Stimulated activated CD4-positive, alpha-beta T cell treated with anti-CD3 and anti-CD28 coated beads, Interleukin-2, amount 100 ng/mL, for 4 hours (primary cell): ENCODE data around the gene ARAP1.
A peak's percentile ranks its signal among the peaks of the same experiment; 100 is the strongest.
"Not testable (repeated sequence)": the region's sequence is repeated elsewhere in the genome, so short reads cannot be mapped to it uniquely, and the experiment has no call there.

ENCODE experiments used
- DNase-seq: peaks from one replicate; pipeline ENCODE4 v3.0.0-alpha.2; 2020; ENCODE audit warnings: low read depth

Gene ARAP1

DNA sequence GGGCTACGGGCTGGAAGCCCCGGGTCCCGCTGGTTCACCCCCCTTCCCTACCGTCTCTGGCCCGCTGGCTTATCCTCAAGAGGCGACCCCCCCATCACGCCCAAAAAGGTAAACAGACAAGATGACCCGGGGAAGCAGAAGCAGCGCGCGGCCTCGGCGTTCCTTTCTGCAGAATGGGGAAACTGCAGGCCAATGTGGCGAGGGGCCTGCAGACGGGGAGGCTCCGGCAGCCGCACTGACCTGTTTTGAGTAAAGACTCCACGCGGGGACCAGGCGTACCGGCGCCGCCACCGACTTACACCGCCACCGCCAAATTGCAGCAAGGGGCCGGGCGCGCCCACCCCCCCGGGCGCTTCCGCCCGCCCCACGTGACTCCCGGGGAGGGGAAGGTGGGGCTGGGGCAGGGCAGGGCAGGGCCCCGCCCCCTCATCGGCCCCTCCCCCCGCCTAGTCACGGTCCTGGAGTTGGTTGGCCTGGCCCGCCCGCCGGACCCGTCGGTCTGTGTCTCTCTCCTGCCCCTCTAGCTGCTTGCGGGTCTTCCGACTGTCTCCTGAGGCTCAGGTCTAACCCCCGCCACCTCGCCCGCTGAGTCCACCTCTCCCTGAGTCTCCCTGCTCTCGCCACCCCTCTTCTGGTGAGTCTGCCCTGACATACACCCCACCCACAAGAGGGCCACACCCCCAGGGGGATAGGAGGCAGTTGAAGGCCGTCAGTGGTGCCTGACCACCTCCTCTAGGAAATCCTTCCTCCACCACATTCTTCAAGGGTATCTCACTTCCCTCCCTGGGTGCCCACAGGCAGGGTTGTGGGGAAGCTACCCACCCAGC is at the start of gene ARAP1:
ARAP1 (minus strand) TSS at position 321 of the 827 bp plus-strand sequence. CDS start 25,280 bp downstream, outside the sequence.
- DNase-seq = peak; percentile 64

DNA sequence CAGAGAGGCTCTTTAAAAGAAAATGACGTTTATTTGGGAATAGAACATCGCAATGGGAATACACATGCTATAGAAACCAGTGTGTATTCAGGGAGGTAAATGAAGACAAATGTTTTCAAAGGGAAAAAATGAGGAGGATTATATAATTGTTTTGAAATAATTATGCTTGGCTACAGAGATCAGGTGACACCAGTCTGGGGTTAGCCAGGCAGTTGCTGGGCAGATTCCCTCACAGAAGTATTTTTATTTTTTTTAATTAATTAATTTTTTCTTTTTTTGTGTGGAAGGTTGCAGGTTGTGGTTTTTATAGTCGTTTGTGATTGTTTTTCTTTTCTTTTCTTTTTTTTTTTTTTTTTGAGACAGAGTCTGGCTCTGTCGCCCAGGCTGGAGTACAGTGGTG is 47.2 kb upstream of the ARAP1 start:
- DNase-seq = no peak

DNA sequence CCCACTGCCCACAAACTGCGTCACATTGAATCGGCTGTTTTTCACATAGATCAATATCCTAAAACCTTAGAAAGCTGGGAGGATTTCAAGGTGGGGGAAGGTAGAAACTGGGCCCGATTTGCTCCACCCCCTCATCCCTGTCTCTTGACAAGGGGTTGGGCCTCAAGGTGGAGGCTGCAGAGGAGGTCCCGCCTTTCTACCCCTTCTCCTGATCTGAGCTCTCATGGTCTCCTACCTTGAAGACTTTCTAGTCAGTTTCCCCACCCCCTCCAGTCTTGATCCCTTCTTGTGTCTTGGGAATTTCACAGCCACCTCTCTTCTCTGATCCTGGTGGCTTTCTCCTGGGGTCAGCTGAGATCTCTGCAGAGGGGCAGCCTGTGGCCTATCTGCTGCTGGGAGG is 46.2 kb upstream of the ARAP1 start:
- DNase-seq = no peak

DNA sequence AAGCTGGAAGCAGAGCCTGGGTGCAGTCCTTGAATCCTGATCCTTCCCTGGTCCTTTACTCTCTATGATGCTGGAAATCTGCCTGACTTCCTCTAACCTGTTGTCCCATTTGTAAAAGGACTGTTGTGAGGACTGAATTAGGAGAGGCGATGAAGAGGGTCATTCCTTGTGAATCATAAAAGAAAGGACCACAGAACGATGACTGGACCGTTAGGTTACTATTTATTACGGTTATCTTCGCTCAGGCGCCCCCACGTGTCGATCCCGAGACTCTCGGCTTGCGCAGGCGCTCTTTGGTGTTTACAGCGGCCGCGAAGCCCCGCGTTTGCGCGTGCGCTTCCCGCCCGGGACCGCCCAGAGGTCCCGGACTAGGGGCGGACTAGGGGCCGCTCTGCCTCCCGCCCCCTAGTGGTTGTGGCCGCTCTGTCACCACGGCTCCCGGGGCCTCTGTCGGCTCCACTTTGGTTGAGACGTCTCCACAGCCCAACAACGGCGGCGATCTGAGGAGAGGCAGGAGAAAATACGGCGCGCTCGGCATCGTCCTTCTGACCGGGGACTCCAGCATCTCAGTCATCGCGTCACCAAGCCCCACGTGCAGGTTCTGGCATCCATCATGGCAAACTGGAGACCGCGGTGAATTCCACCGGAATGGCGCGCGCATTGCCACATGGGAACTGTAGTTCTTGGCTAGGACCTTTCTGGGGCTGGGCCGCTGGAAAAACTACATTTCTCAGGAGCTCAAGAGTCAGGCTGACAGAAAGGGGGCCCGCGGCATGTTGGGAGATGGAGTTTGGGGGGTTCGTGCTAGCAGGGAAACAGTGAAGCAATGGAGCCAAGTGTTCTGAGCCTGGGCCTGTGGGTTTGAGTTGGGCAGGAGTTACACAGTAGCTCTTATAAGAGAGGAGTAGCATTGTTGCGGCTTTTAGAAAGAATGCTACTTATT is 41.5 kb upstream of the ARAP1 start, which contains the start of gene STARD10:
STARD10 (minus strand) TSS at position 623 of the 943 bp plus-strand sequence. CDS start 12,866 bp downstream, outside the sequence.
- DNase-seq = peak; percentile 93

DNA sequence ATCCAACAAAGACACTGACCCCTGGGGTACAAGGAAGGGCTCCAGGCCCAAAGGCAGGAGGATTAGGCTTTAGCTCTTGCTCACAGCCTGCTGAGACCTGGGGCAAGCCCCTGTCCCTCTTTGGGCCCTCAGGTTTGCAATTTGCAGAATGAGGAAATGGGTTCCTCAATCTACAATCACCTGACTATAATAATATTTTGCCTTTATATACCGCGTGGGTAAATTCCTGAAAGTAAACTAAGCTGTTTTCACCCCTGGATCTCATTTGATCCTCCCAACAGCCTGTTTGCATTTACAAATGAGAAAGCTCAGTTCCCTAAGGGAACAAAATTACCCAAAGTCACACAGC is 40.8 kb upstream of the ARAP1 start:
- DNase-seq = no peak

DNA sequence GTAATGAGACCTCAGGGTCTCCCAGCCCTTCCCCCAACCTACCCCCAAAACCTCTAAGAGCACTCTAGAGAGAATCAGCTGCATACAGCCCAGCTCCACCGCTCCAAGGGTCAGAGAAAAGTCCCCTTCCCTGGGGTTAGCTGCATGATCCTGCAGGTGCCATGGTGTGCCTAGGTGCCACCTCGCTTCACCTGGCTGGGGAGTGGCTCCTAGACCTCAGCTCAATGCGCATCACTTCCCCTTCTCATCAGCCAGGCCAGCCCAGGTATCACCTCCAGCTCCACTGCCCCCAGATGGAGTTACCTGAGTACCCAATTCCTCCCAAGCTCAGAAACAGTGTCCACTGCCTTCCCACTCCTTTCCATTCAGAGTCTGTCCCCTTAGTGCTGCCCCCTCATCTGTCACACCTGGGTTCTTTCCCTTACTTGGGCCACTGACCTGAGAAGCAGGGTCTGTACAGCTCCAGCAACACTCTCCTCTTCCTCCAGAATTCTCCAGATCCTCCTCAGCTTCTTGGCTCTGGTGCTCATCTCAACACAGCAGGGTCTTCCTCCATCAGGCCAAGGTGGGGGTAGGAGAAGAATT is 40.3 kb upstream of the ARAP1 start:
- DNase-seq = no peak

DNA sequence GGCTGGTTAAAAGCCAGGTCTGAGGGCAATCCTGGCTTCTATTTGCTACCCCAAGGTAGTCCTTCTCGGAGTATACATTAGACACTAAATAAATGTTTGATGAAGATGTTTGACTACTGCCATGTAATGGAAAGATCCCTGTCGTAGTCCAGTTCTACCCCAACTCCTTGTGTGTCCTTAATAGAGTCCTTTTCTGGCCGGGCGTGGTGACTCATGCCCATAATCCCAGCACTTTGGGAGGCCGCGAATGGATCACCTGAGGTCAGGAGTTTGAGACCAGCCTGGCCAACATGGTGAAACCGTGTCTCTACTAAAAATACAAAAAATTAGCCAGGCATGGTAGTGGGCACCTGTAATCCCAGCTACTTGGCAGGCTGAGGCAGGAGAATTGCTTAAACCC is 39.0 kb upstream of the ARAP1 start:
- not testable (repeated sequence) for DNase-seq

DNA sequence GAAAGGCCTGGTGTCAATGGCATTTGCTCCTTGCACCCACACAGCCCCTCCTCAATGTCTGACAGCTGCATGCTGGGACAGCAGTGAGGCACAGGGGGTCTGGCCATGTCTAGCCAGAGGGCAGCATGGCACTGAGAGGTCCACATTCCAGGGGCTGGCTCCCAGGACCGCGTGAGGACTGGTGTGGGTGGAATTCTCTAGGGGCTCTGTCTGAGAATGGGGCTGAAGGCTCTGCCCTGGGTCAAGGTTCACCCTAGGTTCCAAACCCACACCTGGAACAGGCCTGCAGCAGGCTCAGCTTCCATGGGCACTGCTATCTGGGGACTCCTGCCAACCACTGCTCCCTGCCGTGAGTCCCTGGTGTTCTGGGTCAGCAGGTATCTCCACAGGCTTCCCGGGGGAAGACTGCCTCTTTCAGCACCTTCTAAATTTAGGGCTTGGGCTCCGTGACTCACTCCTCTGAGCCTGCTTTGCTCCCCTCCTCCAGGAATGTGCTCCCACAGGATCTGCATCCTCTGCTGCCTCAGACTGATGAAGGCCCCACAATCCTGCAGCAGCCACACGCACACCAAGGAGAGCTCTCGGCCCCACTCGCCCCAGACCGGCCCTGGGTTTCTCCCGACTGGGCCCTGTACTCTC is 37.4 kb upstream of the ARAP1 start:
- no peak for DNase-seq

DNA sequence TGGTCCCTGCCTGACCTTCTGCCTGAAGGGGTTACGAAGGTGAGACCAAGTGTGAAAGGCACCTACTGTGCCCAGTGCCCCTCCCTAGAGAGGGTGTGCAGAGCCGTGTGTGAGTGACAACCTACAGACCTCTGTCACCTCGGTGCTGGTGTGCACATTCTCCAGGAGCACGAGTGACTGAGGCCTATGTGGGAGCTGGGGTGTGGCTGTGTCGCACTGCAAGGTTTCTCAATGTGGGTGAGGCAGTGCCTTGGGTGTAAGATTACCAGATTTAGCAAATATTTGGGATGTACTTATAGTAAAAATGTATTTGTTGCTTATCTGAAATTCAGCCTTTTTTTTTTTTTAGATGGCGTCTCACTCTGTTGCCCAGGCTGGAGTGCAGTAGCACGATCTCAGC is 36.0 kb upstream of the ARAP1 start:
- no peak for DNase-seq

DNA sequence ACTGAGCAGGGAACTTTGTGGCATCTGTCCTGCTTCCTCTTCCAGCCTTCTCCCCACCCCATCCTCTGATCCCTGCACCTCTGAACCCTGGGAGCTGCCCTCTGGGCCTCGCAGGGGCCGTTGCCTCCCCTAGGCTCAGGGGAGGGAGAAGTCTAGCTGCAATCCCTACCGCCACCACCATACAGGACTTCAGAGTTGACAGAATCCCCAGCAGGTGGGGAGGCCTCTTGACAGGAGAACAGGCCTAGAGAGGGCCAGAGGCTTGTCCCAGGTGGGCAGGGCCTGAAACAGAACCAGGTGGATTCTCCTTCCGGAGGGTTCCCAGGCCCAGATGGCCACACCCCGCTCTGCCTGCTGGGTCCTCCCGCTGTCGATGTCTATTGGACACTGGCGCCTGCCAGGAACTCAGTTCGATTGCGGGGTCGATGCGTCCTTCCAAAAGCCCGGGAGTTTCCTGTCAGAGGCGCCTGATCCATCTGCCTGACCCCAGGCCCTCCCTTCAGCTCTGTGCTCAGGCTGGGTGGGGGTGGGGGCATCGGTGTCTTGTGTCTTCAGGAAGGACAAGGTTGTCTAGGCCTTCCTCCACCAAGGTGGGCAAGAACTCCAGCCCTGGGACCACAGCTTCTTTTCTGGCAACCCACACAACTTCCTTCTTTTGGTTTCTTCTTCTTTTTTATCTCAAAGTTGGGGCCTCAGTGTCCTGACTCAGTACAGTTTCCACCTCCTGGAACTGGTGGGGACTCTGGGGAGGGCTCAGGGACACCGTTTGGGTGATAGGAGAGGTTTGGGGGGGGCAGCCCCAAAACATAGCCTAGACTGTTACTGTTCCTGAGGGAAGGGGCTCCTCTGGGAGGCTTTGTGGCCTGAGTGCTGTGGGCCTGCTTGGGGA is 35.3 kb upstream of the ARAP1 start:
- DNase-seq = no peak

DNA sequence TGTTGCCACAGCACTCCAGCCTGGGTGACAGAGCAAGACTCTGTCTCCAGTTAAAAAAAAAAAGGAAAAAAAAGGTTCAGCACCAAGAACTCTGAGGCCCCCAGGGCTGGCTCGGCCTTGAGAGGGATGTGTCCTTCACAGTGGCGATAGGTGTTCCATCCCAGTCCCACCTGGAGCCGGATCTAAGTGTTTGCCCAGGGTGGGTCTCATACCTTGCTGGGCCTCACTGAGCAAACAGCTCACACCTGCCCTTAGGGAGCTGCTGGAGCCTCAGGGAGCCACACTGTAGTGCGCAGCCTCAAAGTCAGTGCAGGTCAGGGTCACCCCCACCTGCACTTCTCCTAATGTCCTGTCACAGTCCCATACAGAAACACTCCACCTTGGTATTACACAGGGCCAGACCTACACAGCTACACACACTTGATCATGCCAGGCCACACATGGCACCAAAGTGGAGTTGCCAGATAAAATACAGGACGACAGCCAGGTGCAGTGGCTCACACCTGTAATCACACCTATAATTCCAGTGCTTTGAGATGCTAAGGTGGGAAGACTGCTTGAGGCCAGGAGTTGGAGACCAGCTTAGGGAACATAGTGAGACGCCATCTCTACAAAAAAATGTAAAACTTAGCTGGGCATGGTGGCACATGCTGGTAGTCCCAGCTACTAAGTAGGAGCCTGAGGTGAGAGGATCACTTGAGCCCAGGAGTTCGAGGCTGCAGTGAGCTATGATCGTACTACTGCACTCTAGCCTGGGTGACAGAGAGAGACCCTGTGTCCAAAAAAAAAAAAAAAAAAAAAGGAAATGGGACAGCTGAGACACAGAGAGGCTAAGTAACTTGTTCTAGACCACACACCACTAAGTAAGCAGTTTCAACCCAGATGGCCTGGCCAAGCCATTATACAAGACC is 34.4 kb upstream of the ARAP1 start:
- no peak for DNase-seq

DNA sequence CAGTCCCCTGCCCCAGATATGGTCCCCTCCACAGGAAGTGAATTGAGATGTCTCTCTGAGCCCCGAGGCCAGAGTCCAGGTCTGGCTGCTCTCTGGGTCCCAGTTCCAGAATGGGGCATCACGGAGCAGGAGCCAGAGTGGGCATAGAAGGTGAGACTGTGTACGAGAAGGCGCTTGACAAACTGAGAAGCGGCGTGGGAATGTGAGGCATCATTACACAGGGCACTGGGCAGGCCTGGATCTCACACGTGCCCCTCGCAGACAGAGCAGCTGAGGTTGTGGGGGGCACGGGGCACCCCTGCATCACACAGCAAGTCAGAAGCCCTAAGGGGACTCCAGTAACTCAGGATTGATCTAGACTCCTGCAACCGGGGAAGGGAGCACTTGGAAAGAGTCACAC is 32.5 kb upstream of the ARAP1 start:
- no peak for DNase-seq

DNA sequence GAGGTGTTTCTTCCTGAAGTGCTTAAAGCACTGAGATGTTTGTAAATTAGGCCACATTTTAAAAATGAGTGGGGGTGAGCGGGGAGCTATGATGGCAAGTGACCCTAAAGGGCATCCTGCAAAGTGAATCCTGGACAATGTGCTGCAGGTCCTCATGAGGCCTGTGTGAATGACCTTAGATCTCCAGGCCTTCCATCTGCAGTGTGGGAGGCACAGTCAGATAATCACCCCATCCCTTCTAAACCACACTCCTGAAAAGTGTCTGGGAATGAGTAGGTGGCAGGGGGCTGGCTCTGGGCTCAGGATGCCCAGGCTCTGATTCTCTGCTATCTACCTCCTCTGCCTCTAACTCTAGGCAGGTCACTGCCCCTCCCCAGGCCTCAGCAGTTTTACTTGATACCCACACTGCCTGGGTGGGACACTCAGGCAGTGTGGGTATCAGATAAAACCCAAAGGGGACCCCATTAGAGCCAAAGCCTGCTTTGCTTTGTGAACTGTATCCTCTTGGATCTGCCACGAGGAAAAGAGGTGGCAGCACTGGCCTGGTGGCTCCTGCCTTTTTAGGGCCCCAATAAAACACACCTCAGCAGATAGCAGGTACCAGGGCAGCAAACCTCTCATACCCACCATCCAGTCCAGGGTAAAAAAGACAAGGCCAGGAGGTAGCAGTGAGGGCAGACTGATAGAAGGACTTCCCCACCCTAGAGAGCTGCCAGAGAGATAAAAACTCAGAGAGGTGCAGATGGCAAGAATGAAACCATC is 31.1 kb upstream of the ARAP1 start:
- DNase-seq = no peak

DNA sequence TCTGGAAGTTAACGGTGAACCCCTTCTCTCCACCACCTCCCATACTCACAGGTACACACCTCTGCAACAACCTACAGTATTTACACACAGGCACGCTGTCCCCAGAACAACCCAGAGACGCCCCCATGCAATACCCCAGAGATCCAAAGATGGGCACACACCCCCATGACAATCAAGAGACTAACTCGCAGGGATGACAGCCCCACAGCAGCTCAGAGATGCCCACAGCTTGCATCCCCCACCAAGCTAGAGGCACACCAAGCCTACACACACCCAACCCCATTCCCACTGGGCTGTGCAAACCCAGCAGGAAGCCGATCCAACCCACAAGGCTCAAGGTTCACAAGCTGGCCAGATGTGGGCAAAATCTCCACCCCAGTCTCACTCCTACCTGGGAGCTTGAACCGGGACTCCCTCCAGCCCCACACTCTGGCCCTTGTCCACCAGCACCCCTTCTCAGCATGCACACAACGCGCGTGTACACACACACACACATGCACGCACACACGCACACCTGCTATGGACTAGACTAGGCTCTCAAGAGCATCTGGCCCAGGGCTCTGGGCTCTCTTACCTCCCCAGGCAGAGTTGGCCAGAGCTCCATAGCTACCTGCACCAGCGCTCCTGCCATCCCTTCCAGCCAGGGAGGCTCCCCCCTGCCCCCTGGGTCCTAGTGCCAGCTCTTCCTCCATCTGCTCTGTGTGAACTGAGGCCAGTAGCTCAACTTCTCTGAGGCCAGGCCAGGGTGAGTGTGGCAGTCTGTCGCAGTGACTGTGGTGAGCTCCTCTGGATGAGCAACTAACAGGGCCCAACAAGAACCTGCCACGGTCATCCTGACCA is 30.1 kb upstream of the ARAP1 start:
- no peak for DNase-seq

DNA sequence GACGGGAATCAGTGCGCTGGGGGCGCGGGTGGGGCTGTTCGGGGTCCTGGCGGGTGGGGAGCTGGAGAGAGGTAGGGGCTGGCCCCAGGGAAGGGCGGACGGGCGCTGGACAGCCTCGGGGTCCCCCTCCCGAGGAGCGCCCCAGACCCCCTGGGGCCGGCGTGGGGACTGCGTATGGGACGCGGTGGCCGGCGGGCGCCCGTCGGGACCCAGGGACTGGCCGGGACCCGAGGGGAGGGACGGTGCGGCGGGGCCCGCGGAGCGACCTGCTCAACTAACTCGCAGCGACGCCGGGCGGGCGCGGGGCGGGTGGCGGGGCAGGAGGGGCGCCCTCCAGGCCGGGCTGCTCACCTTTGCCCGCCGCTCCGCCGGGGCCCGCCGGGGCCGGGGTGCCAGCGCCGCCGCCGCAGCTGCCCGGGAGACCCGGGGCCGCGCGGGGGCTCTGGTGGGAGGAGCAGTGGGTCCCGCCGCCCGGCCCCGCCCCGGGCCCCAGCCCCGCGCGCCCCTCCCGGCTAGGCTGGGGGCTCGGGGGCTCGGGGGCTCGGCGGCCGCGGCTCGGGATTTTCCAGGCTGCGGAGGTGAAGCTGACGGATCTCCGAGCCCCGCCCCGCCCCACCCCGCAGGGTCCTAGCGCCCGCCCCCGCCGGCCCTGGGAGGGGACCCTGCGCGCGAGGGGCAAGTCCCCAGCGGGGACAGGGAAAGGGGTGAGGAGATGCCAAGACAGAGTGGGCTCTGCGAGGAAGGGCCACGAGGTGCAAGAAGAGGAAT is 29.3 kb upstream of the ARAP1 start:
- DNase-seq = peak; percentile 39

DNA sequence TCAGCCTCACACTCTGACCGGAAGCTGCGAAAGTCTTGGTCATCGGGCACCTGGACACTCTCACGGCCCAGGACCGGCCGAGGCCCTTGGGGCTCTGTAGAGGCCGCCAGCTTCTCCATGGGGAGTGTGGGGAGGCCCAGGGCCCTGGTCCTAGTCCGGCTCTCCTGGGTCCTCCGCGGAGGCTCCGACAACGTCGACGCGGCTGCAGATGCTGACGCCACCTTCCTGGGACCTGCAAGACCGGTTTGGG is 28.8 kb upstream of the ARAP1 start:
- DNase-seq = no peak

DNA sequence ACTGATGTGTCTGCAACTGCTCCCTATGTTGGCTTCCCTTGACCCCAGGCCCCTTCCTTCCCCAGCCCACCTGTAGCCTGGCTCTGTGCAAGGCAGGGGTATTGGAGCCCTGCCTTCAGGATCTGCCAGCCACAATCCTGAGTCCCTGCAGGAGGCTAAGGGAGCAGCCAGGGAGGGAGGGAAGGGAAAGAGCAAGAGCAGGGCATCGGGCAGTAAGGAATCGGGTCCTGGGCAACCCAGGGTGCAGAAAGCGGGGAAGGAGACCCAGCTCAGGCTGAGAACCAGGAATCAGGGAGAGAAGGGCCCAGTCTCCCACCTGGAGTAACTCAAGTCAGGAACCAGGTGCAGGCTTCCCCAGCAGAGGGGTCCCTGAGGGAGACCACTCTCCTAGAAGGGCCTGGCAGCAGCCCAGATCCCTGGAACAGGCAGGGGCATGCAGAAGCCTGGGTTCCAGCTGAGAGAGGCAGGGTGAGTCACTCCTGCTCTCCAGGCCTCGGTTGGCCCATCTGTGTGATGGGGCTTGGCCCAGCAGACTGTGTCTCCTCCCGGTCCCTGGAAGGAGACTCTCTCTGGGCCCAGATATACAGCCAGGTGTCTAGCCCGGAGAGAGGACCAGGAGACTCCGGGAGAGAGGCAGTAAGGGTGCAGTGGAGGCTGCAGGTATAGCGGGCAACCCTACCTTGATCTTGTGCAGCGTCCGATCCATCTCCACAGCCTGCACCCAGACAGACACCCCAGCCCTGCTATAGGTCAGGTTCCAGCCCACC is 28.3 kb upstream of the ARAP1 start:
- no peak for DNase-seq
